Stimulated activated CD8-positive, alpha-beta memory T cell treated with anti-CD3 and anti-CD28 coated beads, Interleukin-12 subunit alpha, Interleukin-12 subunit beta, amount 100 ng/mL, for 1 hour (primary cell): ENCODE results near the gene E2F1.
"Not testable (repeated sequence)": the region's sequence is repeated elsewhere in the genome, so short reads cannot be mapped to it uniquely, and the experiment has no call there.

Experiments used
- DNase-seq: peaks from one replicate; pipeline ENCODE4 v3.0.0-alpha.2; 2020; ENCODE audit warnings: low read depth

E2F1 gene

GRCh38 chr20:33710681-33711445 is 24.7 kb upstream of the E2F1 start:
- DNase-seq = no peak

- DNase-seq = no peak
Observed at GRCh38 chr20:33709905-33710541, 23.8 kb upstream of the E2F1 start.

GRCh38 chr20:33709398-33709797 is 23.2 kb upstream of the E2F1 start:
- no peak for DNase-seq

- DNase-seq = no peak
Observed at GRCh38 chr20:33707668-33708067, 21.5 kb upstream of the E2F1 start.

- no peak for DNase-seq
Observed at GRCh38 chr20:33704197-33704924, 18.2 kb upstream of the E2F1 start.

- no peak for DNase-seq
Observed at GRCh38 chr20:33703498-33704137, 17.4 kb upstream of the E2F1 start.

- DNase-seq = no peak
Observed at GRCh38 chr20:33702861-33703260, 16.7 kb upstream of the E2F1 start.

- DNase-seq = no peak
Observed at GRCh38 chr20:33701629-33702450, 15.7 kb upstream of the E2F1 start.

GRCh38 chr20:33700696-33701441 is 14.7 kb upstream of the E2F1 start:
- not testable (repeated sequence) for DNase-seq

- not testable (repeated sequence) for DNase-seq
Observed at GRCh38 chr20:33698966-33699365, 12.8 kb upstream of the E2F1 start.

- DNase-seq = no peak
Observed at GRCh38 chr20:33697129-33697528, 10.9 kb upstream of the E2F1 start.

- no peak for DNase-seq
Observed at GRCh38 chr20:33696448-33696847, 10.3 kb upstream of the E2F1 start.

GRCh38 chr20:33694639-33695012 is 8.4 kb upstream of the E2F1 start:
- no peak for DNase-seq

GRCh38 chr20:33693741-33694638 is 7.8 kb upstream of the E2F1 start:
- no peak for DNase-seq

- no peak for DNase-seq
Observed at GRCh38 chr20:33693289-33693688, 7.1 kb upstream of the E2F1 start.

GRCh38 chr20:33689973-33690372 is 3.8 kb upstream of the E2F1 start:
- DNase-seq = no peak

GRCh38 chr20:33689493-33689892 is 3.3 kb upstream of the E2F1 start:
- no peak for DNase-seq

GRCh38 chr20:33688938-33689424 is 2.8 kb upstream of the E2F1 start:
- no peak for DNase-seq

GRCh38 chr20:33687993-33688937 is 2.1 kb upstream of the E2F1 start:
- no peak for DNase-seq
